CD4-positive, CD25-positive, alpha-beta regulatory T cell (primary cell): ENCODE measurements around the gene SNAPC4. TPM values are rescaled to one million over a fixed set of nuclear protein-coding genes. Genes with fewer than 3 reads are reported as not detected.

Experiments used
- ATAC-seq, 2 donors: fragments of 150-1000 bp; cut with Tn5 transposase; one replicate each; pipeline ENCODE4 v1.10.0; 2021; ENCODE audit warnings: low read depth in 2 of 2, moderate number of reproducible peaks in 2 of 2, moderate library complexity in 1 of 2
- DNase-seq, 3 donors: peaks; one replicate each; pipeline versions ENCODE4 v3.0.0 to v3.0.0-alpha.2; 2012 to 2022; ENCODE audit warnings: mixed read lengths in 1 of 3
- H3K27ac ChIP-seq: one replicate; pipeline ENCODE4 v1.7.0; 2013; ENCODE audit warnings: mild to moderate bottlenecking, low read length; ENCODE audit not compliant: insufficient read depth, poor library complexity, severe bottlenecking
- H3K27me3 ChIP-seq: one replicate; pipeline ENCODE4 v1.7.0; 2013; ENCODE audit warnings: low read length; ENCODE audit not compliant: control insufficient read depth, insufficient read depth
- H3K36me3 ChIP-seq: one replicate; pipeline ENCODE4 v1.7.0; 2013; ENCODE audit warnings: mild to moderate bottlenecking, low read length, moderate library complexity; ENCODE audit not compliant: control insufficient read depth, insufficient read depth
- H3K4me1 ChIP-seq: 2 replicates; pipeline ENCODE4 v1.7.0; 2013; ENCODE audit warnings: mild to moderate bottlenecking, low read length; ENCODE audit not compliant: insufficient read depth, control insufficient read depth, poor library complexity, severe bottlenecking
- H3K4me3 ChIP-seq: one replicate; pipeline ENCODE4 v1.7.0; 2013; ENCODE audit warnings: low read depth, mild to moderate bottlenecking, low read length, moderate library complexity
- H3K9me3 ChIP-seq, 2 experiments: 1 replicate in 1 of 2; 2 replicates in 1 of 2; pipeline ENCODE4 v1.7.0; 2013; ENCODE audit warnings: low read length in 2 of 2, mild to moderate bottlenecking in 1 of 2, moderate library complexity in 1 of 2; ENCODE audit not compliant: control insufficient read depth in 2 of 2
- H3K27ac Mint-ChIP-seq, 3 donors: one replicate each; pipeline ENCODE4 v1.8.0; 2020 to 2022; ENCODE audit warnings: mild to moderate bottlenecking in 3 of 3, mixed read lengths in 3 of 3, moderate library complexity in 2 of 3
- H3K27me3 Mint-ChIP-seq: one replicate; pipeline ENCODE4 v1.8.0; 2022; ENCODE audit warnings: mild to moderate bottlenecking, mixed read lengths
- H3K36me3 Mint-ChIP-seq: one replicate; pipeline ENCODE4 v1.8.0; 2020; ENCODE audit warnings: mixed read lengths
- H3K4me1 Mint-ChIP-seq, 4 donors: one replicate each; pipeline ENCODE4 v1.8.0; 2020 to 2022; ENCODE audit warnings: mixed read lengths in 4 of 4, mild to moderate bottlenecking in 1 of 4
- H3K4me3 Mint-ChIP-seq, 4 donors: one replicate each; pipeline ENCODE4 v1.8.0; 2020 to 2022; ENCODE audit warnings: mild to moderate bottlenecking in 4 of 4, mixed read lengths in 4 of 4, moderate library complexity in 3 of 4
- H3K9me3 Mint-ChIP-seq, 7 donors: one replicate each; pipeline ENCODE4 v1.8.0; 2020 to 2022; ENCODE audit warnings: mixed read lengths in 7 of 7, mild to moderate bottlenecking in 3 of 7, moderate library complexity in 2 of 7
- polyA plus RNA-seq, 4 donors: library from polyadenylated mRNA; unstranded; fragments of 300-500 nt; fragmentation: Illumina TruSeq; gene quantifications; one replicate each; pipeline ENCODE4 v1.2.3, GENCODE V29; 2021
- total RNA-seq: library from RNA; stranded (reverse); gene quantifications from one replicate; pipeline ENCODE4 v1.2.3, GENCODE V29; 2022

Gene SNAPC4
- total and polyA plus RNA-seq, 5 donors from 2014 or later, result 0.40 to 13.3 (median 1.1) TPM

DNA sequence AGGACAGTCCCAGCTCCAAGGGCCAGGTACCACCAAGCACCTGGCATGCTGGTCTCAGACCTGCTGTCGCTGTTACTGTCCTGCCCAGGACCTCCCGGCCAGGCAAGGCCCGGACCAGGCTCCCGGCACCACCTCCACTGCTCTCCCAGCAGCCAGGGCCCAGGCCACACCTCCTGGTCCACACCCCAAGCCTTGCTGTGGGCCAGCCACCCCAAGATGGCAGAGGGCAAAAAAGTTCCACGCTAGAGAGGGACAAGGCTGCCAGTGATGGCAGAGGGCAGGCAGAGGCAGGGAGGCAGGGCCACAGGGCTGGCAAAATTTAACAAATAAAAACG is 37.6 kb downstream of the SNAPC4 start:
- peaks cover 5% of the 10 kb centered on the region for H3K27me3 Mint-ChIP-seq
- ATAC-seq (no peak), DNase-seq (no peak)
- Histone ChIP-seq H3K27me3 (no peaks in the 10 kb centered on the region), H3K27ac (peak overlapping the region; percentile 78), H3K4me1 (no peaks in the 10 kb centered on the region), H3K9me3 (no peaks in the 10 kb centered on the region), H3K36me3 (no peaks in the 10 kb centered on the region), H3K4me3 (no peak overlapping the region)
- H3K4me1 Mint-ChIP-seq, result peaks cover 0 to 4% (median 0%) of the 10 kb centered on the region in 4 donors
- no peaks in the 10 kb centered on the region for H3K9me3 Mint-ChIP-seq
- H3K27ac Mint-ChIP-seq, result peak overlapping the region in 1 of 3 donors; percentile 49
- H3K36me3 Mint-ChIP-seq, result no peaks in the 10 kb centered on the region
- H3K4me3 Mint-ChIP-seq, result peak overlapping the region; percentile 84 to 88 (median 86)

DNA sequence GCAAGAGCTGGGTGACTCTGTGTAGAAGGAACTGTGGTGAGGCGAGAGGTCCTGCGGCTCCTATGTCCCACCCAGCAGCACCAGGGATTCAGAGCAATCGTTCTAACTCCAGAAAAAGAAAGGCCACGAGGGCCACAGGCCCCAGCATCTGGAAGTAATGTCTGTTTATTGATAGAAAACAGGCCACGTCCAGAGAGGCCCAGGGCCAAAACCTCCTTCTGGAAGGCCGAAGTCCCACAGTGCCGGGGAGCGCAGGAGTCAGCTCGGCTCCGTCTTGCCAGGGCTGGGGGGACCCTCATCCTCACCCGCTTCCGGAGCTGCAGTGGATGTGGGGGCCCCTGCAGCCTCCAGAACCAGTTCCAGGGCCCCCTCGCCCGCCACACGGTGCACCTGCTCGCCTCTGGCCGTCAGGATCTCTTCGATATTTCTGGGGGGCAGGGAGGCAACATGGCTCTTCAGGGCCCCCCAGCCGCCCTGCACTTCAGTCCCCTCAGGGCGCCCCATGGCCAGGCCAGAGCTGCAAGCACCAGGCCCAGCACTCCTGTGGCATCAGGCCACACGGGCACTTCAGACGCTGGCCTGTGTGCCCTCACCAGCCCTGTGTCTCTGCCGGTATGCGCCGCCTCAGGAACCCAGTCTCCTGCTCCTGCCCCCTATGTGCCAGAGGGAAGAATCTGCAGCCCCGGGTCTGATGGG is 38.1 kb downstream of the SNAPC4 start:
- Histone ChIP-seq H3K4me3 (no peak overlapping the region), H3K27me3 (no peaks in the 10 kb centered on the region), H3K27ac (no peak overlapping the region), H3K36me3 (no peaks in the 10 kb centered on the region), H3K9me3 (no peaks in the 10 kb centered on the region), H3K4me1 (no peaks in the 10 kb centered on the region)
- Mint-ChIP-seq H3K27me3 (peaks cover 5% of the 10 kb centered on the region), H3K27ac (no peak overlapping the region), H3K36me3 (no peaks in the 10 kb centered on the region), H3K4me3 (peak overlapping the region; percentile 21 to 63 (median 54)), H3K9me3 (no peaks in the 10 kb centered on the region), H3K4me1 (peaks cover 0 to 4% (median 0%) of the 10 kb centered on the region in 4 donors)
- no peak for DNase-seq
- no peak for ATAC-seq

DNA sequence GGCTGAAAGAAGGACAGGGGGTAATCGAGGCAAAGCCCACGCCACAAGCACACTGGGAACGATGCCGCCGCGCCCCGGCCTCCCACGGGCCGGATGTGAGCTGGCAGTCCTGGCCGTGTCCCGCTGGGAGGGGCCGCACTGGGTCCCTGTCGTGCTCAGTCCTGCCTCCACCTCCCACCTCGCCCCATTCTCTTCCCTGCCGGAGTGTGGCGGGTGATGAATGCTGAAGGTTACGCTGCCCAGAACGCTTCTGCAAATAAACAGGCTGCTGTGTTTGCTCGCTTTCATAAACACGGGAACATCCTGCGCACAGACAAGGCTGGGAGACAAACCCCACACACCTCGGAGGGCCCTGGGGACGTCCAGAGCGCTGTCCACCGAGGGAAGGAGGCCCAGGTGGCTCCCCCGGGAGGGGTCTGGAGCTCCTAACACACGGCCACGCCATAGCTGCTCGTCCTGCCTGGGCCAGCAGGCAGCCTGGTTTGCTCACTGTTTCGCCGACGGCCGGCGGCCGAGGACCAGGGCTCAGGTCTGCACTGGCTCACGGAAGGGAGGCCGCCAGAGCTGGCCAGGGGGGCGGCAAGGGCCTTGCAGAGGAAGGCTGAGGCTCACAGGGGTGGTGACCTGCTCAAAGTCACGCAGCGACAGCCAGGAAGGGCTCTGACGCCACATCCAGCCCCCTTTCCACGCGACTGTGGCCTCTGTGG is 38.8 kb downstream of the SNAPC4 start:
- no peaks in the 10 kb centered on the region for H3K36me3 ChIP-seq
- Mint-ChIP-seq H3K36me3 (no peaks in the 10 kb centered on the region), H3K4me1 (peaks cover 0 to 4% (median 0%) of the 10 kb centered on the region in 4 donors), H3K27me3 (peaks cover 4% of the 10 kb centered on the region), H3K4me3 (peak overlapping the region in 3 of 4 donors; percentile 52 to 63 (median 56)), H3K27ac (no peak overlapping the region), H3K9me3 (no peaks in the 10 kb centered on the region)
- no peaks in the 10 kb centered on the region for H3K4me1 ChIP-seq
- no peak overlapping the region for H3K27ac ChIP-seq
- DNase-seq, result no peak
- H3K27me3 ChIP-seq, result no peaks in the 10 kb centered on the region
- H3K4me3 ChIP-seq, result no peak overlapping the region
- H3K9me3 ChIP-seq, result no peaks in the 10 kb centered on the region
- no peak for ATAC-seq

DNA sequence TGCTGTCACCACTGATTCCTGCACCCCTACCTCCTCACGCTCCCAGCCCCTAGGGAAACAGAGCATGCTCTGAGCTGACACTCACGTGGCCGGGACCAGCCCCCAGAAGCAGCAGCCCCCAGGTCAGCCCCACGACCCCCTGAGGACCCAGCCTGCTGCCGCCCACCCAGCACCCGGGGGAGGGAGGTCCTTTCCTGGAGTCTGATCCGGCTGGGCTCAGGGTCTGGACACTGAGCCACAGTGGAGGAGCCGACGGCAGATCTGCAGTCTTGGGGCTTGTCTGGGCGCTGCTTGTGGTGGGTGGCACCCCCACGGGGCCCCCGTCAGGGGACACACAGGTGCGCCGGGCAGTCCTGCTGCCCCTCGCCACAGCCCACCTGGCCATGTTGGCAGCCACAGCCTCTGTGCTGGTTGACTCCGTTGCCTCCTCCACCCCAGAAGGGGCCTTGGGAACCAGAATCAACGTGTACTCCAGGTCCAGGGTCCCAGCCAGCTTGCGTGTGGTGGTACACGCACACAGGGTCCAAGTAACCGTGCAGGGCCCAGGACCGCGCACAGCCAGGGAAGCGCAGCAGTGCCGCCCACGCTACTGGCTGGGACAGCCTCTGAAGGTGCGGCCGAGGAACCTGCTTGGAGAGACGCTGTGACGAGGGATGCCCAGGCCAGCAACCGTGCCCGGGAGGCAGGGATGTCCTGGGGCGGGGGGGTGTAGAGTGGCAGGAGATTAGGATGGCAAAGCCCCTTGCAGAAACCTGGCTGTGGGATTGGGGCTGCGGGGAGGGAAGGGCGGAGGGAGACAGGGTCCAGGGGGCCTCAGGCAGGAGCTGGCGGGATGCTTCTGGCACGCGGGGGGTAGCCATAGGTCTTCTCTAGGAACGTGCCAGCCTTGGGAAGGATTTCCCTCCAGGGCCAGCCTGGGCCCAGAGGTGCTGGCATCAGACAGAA is 39.9 kb downstream of the SNAPC4 start:
- Mint-ChIP-seq H3K36me3 (no peaks in the 10 kb centered on the region), H3K27me3 (no peaks in the 10 kb centered on the region), H3K4me3 (peak overlapping the region in 2 of 4 donors; percentile 28 to 60), H3K9me3 (no peaks in the 10 kb centered on the region), H3K4me1 (peaks cover 0 to 4% (median 0%) of the 10 kb centered on the region in 4 donors), H3K27ac (no peak overlapping the region)
- DNase-seq (no peak), ATAC-seq (no peak)
- no peaks in the 10 kb centered on the region for H3K36me3 ChIP-seq
- no peaks in the 10 kb centered on the region for H3K4me1 ChIP-seq
- no peaks in the 10 kb centered on the region for H3K9me3 ChIP-seq
- no peak overlapping the region for H3K4me3 ChIP-seq
- H3K27me3 ChIP-seq, result no peaks in the 10 kb centered on the region
- no peak overlapping the region for H3K27ac ChIP-seq

DNA sequence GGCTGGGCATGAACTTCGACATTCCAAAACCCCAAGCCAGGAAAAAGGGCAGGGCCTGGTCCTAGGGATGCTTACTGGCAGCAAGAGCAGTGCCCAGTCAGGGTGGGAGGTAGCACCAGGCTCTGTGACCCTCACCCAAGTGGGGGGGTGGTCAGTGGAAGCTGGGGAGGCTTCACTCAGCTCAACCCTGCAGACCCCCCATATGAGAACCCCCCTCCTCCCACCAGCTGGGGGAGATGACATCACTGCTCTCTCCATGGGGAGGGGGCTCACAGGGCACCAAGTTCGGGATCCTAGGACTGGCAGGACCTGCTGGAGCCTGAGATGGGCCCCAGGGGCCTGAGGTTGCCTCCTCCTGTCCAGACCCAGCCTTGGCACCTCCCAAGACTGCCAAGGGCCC is 41.1 kb downstream of the SNAPC4 start:
- Mint-ChIP-seq H3K4me3 (no peak overlapping the region), H3K27ac (no peak overlapping the region), H3K4me1 (peaks cover 0 to 4% (median 0%) of the 10 kb centered on the region in 4 donors), H3K36me3 (no peaks in the 10 kb centered on the region), H3K27me3 (no peaks in the 10 kb centered on the region), H3K9me3 (no peaks in the 10 kb centered on the region)
- Histone ChIP-seq H3K36me3 (no peaks in the 10 kb centered on the region), H3K27me3 (no peaks in the 10 kb centered on the region), H3K9me3 (no peaks in the 10 kb centered on the region), H3K27ac (no peak overlapping the region), H3K4me3 (no peak overlapping the region), H3K4me1 (no peaks in the 10 kb centered on the region)
- no peak for ATAC-seq
- DNase-seq, result no peak

DNA sequence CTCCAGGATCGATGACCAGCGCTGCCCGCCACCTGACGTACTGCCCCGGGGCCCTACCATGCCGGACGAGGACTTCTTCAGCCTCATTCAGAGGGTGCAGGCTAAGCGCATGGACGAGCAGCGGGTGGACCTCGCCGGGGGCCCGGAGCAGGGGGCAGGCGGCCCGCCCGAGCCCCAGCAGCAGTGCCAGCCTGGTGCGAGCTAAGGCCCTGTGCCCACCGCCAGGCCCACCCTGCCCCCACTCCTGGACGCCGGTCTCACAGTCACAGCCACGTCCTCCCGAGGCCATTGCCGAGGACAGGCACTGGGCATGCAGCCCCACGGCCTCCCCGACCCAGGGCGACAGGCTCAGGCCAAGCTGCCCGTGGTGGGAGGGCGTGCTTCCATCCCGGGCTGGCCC is 42.0 kb downstream of the SNAPC4 start:
- Mint-ChIP-seq H3K27ac (no peak overlapping the region), H3K36me3 (no peaks in the 10 kb centered on the region), H3K9me3 (no peaks in the 10 kb centered on the region), H3K27me3 (no peaks in the 10 kb centered on the region), H3K4me1 (peaks cover 0 to 4% (median 0%) of the 10 kb centered on the region in 4 donors), H3K4me3 (no peak overlapping the region)
- ATAC-seq (no peak), DNase-seq (no peak)
- H3K27me3 ChIP-seq, result no peaks in the 10 kb centered on the region
- no peaks in the 10 kb centered on the region for H3K9me3 ChIP-seq
- H3K4me1 ChIP-seq, result no peaks in the 10 kb centered on the region
- no peak overlapping the region for H3K4me3 ChIP-seq
- no peaks in the 10 kb centered on the region for H3K36me3 ChIP-seq
- no peak overlapping the region for H3K27ac ChIP-seq

DNA sequence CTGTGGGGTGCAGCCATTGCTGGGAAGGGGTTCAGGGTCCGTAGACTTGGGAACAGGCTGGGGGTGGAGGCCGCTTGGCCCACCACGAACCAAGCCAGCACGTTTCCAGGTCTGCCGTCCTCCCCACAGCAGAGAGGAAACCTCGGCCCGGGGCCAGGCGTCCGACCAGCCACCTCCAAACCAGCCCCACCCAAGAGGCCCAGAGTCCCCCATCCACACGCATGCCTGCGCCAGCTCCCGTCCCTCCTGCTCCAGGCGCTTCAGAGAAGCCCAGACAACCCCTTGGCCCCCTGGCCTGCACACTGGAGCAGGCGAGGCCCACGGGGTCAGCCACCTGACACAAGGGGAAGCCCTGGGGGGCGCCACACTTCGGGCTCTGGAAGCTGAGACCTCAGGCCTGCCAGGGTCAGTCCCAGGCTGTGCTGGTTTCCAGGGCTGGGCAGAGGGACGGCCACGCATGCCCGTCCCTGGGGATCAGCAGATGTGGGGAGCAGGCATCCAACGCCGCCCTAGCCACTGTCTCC is 42.7 kb downstream of the SNAPC4 start:
- H3K27ac Mint-ChIP-seq, result no peak overlapping the region
- H3K27ac ChIP-seq, result no peak overlapping the region
- H3K4me3 Mint-ChIP-seq, result no peak overlapping the region
- no peak for ATAC-seq
- no peaks in the 10 kb centered on the region for H3K4me1 Mint-ChIP-seq
- H3K36me3 ChIP-seq, result no peaks in the 10 kb centered on the region
- no peaks in the 10 kb centered on the region for H3K27me3 ChIP-seq
- no peaks in the 10 kb centered on the region for H3K9me3 Mint-ChIP-seq
- no peaks in the 10 kb centered on the region for H3K4me1 ChIP-seq
- H3K27me3 Mint-ChIP-seq, result no peaks in the 10 kb centered on the region
- no peak overlapping the region for H3K4me3 ChIP-seq
- no peaks in the 10 kb centered on the region for H3K9me3 ChIP-seq
- H3K36me3 Mint-ChIP-seq, result no peaks in the 10 kb centered on the region
- DNase-seq, result no peak
